ENCODE data around the gene COA1.

- TF ChIP-seq CTCF (IDR thresholded peaks at IDR 0.05): no peak
- TF ChIP-seq EZH2 (IDR thresholded peaks at IDR 0.05; ENCODE audit: borderline replicate concordance, insufficient read depth, low read depth, low read length, poor library complexity, severe bottlenecking): no peak
These were observed 12.7 kb downstream of the COA1 start for GRCh38 chr7:43716598-43716997.
